HG03175 (cell line): ENCODE results near the gene DNAJB5.

Source experiments
- ATAC-seq: cut with Tn5 transposase; IDR thresholded peaks from one replicate; pipeline ENCODE4 v1.9.1; 2021; ENCODE audit warnings: mild to moderate bottlenecking, moderate library complexity; ENCODE audit not compliant: unreplicated experiment

The DNAJB5 gene

GRCh38 chr9:35044071-35044470, 54.5 kb downstream of the DNAJB5 start:
- ATAC-seq: no peak
